ENCODE results near the gene SPIB. TPM values are rescaled to one million over a fixed set of nuclear protein-coding genes. Genes with fewer than 3 reads are reported as not detected.

SPIB gene
- total RNA-seq, 2 donors from 2014 or later: not detected

- Histone ChIP-seq H3K4me1 (no peaks in the 10 kb centered on the region), H3K4me3 (no peak overlapping the region), H3K27me3 (peaks cover 0 to 3% of the 10 kb centered on the region in 2 donors), H3K27ac (no peak overlapping the region), H3K9me3 (no peaks in the 10 kb centered on the region), H3K36me3 (no peaks in the 10 kb centered on the region)
- TF ChIP-seq, protein P1, sequence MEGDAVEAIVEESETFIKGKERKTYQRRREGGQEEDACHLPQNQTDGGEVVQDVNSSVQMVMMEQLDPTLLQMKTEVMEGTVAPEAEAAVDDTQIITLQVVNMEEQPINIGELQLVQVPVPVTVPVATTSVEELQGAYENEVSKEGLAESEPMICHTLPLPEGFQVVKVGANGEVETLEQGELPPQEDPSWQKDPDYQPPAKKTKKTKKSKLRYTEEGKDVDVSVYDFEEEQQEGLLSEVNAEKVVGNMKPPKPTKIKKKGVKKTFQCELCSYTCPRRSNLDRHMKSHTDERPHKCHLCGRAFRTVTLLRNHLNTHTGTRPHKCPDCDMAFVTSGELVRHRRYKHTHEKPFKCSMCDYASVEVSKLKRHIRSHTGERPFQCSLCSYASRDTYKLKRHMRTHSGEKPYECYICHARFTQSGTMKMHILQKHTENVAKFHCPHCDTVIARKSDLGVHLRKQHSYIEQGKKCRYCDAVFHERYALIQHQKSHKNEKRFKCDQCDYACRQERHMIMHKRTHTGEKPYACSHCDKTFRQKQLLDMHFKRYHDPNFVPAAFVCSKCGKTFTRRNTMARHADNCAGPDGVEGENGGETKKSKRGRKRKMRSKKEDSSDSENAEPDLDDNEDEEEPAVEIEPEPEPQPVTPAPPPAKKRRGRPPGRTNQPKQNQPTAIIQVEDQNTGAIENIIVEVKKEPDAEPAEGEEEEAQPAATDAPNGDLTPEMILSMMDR (IDR thresholded peaks at IDR 0.05): no peak
- no peak for DNase-seq (ENCODE audit: low spot score)
These were observed 38.6 kb downstream of the SPIB start for GRCh38 chr19:50457300-50457699.

DNA sequence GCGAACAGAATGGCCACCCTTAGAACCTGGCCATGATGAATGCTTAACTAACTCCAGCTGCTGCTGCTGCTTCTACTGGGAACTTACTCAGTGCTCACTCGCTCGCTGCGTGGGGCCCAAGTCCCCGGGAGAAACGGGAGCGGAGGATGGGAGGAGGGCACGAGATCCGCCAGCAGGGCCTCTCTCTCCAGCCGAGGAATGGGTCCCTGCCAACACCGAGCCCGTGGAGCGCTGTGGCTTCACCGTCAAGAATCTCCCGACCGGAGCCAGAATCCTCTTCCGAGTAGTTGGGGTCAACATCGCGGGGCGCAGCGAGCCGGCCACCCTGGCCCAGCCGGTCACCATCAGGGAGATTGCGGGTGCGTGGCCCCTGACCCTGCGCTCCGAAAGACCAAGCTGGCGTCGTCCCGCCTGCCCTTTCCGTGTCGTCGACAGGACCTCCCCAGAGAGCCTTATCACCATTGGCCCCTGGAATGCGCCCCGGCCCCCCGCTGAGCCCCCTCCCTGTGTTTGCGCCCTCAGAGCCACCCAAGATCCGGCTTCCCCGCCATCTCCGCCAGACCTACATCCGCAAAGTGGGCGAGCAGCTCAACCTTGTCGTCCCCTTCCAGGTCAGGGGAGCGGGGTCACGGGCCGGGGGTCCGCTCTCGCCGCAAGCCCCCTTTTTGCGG lies 39.8 kb downstream of the SPIB start:
- Histone ChIP-seq H3K27me3 (peaks cover 0 to 3% of the 10 kb centered on the region in 2 donors), H3K4me1 (no peaks in the 10 kb centered on the region), H3K4me3 (no peak overlapping the region), H3K9me3 (no peaks in the 10 kb centered on the region), H3K27ac (no peak overlapping the region), H3K36me3 (no peaks in the 10 kb centered on the region)
- DNase-seq (ENCODE audit: low spot score): no peak
- TF ChIP-seq, protein P1 (IDR thresholded peaks at IDR 0.05): no peak

DNA sequence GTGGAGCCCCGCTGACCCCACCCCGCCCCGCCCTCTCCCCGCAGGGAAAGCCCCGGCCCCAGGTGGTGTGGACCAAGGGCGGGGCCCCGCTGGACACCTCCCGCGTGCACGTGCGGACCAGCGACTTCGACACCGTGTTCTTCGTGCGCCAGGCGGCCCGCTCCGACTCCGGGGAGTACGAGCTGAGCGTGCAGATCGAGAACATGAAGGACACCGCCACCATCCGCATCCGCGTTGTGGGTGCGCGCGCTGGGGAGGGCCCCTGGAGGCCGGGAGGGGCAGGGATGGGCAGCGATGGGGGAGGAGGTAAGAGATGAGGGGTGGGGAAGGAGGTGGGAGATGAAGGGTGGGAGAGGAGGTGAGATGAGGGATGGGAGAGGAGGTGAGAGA lies 40.3 kb downstream of the SPIB start:
- H3K4me1 ChIP-seq: no peaks in the 10 kb centered on the region
- no peak overlapping the region for H3K27ac ChIP-seq
- TF ChIP-seq, protein P1 (IDR thresholded peaks at IDR 0.05): no peak
- peaks cover 0 to 3% of the 10 kb centered on the region in 2 donors for H3K27me3 ChIP-seq
- no peaks in the 10 kb centered on the region for H3K9me3 ChIP-seq
- DNase-seq (ENCODE audit: low spot score): no peak
- no peak overlapping the region for H3K4me3 ChIP-seq
- no peaks in the 10 kb centered on the region for H3K36me3 ChIP-seq

GRCh38 chr19:50459638-50460037 lies 40.9 kb downstream of the SPIB start:
- DNase-seq (ENCODE audit: low spot score): no peak
- TF ChIP-seq, protein P1 (IDR thresholded peaks at IDR 0.05): no peak
- H3K27me3 ChIP-seq: peaks cover 0 to 3% of the 10 kb centered on the region in 2 donors
- no peaks in the 10 kb centered on the region for H3K4me1 ChIP-seq
- H3K27ac ChIP-seq: no peak overlapping the region
- no peaks in the 10 kb centered on the region for H3K9me3 ChIP-seq
- H3K36me3 ChIP-seq: no peaks in the 10 kb centered on the region
- no peak overlapping the region for H3K4me3 ChIP-seq

- Histone ChIP-seq H3K27me3 (peaks cover 0 to 3% of the 10 kb centered on the region in 2 donors), H3K4me3 (no peak overlapping the region), H3K27ac (no peak overlapping the region), H3K4me1 (no peaks in the 10 kb centered on the region), H3K36me3 (no peaks in the 10 kb centered on the region), H3K9me3 (no peaks in the 10 kb centered on the region)
- DNase-seq (ENCODE audit: low spot score): no peak
- TF ChIP-seq, protein P1 (IDR thresholded peaks at IDR 0.05): no peak
These were observed 41.5 kb downstream of the SPIB start for GRCh38 chr19:50460161-50460765.
